SK-N-SH (cell line): Measurements from ENCODE around the gene CMTM2. TPM values are rescaled to one million over a fixed set of nuclear protein-coding genes. Genes with fewer than 3 reads are reported as not detected.

ENCODE experiments used
- CTCF ChIA-PET: fragments of 300-600, 350-600 bp; formaldehyde crosslinking; extraction: SDS; loops from one replicate; lab custom pipeline; 2021; lab: Yijun Ruan, JAX
- POLR2A ChIA-PET: fragments of 350-600 bp; sonication (Branson Sonifier 250); formaldehyde crosslinking; extraction: SDS; loops from one replicate; lab custom pipeline; 2020; ENCODE audit warnings: antibody characterized with exemption, inconsistent platforms; lab: Yijun Ruan, JAX
- DNase-seq: peaks from one replicate; pipeline ENCODE4 v3.0.0; 2012
- H2AFZ ChIP-seq: fragments of 200-600 bp; sonication (generic); 2 replicates; pipeline ENCODE4 v1.8.1; 2016; ENCODE audit warnings: antibody characterized with exemption, mild to moderate bottlenecking, low read depth
- H3F3A ChIP-seq: fragments of 200-600 bp; sonication (generic); replicated peaks from 2 replicates; pipeline ENCODE3; 2016; ENCODE audit warnings: antibody characterized with exemption, mild to moderate bottlenecking; ENCODE audit not compliant: insufficient read depth
- H3K27ac ChIP-seq, 2 experiments: fragments of 200-500 bp in 1 of 2; fragments of 200-600 bp in 1 of 2; sonication (Bioruptor generic) in 1 of 2; sonication (generic), shearing (Covaris generic) in 1 of 2; 2 replicates each; pipeline versions ENCODE4 v1.5.1 to v1.6.1; 2014 to 2016; ENCODE audit warnings: low read depth in 2 of 2, inconsistent platforms in 1 of 2, low read length in 1 of 2, mild to moderate bottlenecking in 1 of 2, mixed read lengths in 1 of 2
- H3K27me3 ChIP-seq: fragments of 200-600 bp; sonication (generic), shearing (Covaris generic); 2 replicates; pipeline ENCODE4 v1.6.1; 2016; ENCODE audit warnings: mixed run types; ENCODE audit not compliant: insufficient read depth
- H3K36me3 ChIP-seq, 2 experiments: fragments of 200-500 bp in 1 of 2; fragments of 200-600 bp in 1 of 2; sonication (Bioruptor generic) in 1 of 2; sonication (generic) in 1 of 2; replicated peaks in 1 of 2; 2 replicates each; pipeline versions ENCODE3 to v1.5.1; 2014 to 2016; ENCODE audit warnings: low read length in 1 of 2, mild to moderate bottlenecking in 1 of 2; ENCODE audit not compliant: insufficient read depth in 2 of 2, control insufficient read depth in 1 of 2
- H3K4me1 ChIP-seq, 2 experiments: fragments of 200-500 bp in 1 of 2; fragments of 200-600 bp in 1 of 2; sonication (Bioruptor generic) in 1 of 2; sonication (generic), shearing (Covaris generic) in 1 of 2; 2 replicates each; pipeline versions ENCODE4 v1.5.1 to v1.6.1; 2014 to 2016; ENCODE audit warnings: low read depth in 1 of 2, low read length in 1 of 2, mixed run types in 1 of 2; ENCODE audit not compliant: insufficient read depth in 2 of 2, control insufficient read depth in 1 of 2
- H3K4me2 ChIP-seq: fragments of 200-600 bp; sonication (generic), shearing (Covaris generic); 2 replicates; pipeline ENCODE4 v1.6.1; 2017; ENCODE audit warnings: mixed run types
- H3K4me3 ChIP-seq, 2 experiments: fragments of 200-500 bp in 1 of 2; fragments of 200-600 bp in 1 of 2; sonication (Bioruptor generic) in 1 of 2; sonication (generic), shearing (Covaris generic) in 1 of 2; 2 replicates each; pipeline versions ENCODE4 v1.5.1 to v1.8.1; 2014 to 2016; ENCODE audit warnings: low read depth in 2 of 2, inconsistent platforms in 1 of 2, low read length in 1 of 2, mild to moderate bottlenecking in 1 of 2, mixed read lengths in 1 of 2, moderate library complexity in 1 of 2
- H3K79me2 ChIP-seq: fragments of 200-600 bp; sonication (generic); 2 replicates; pipeline ENCODE4 v1.8.1; 2017; ENCODE audit warnings: mild to moderate bottlenecking; ENCODE audit not compliant: insufficient read depth
- H3K9ac ChIP-seq: fragments of 200-600 bp; sonication (generic); 2 replicates; pipeline ENCODE4 v1.6.1; 2017; ENCODE audit warnings: mixed run types
- H3K9me2 ChIP-seq: fragments of 200-600 bp; sonication (generic); 2 replicates; pipeline ENCODE4 v1.6.1; 2017; ENCODE audit warnings: mixed run types
- H3K9me3 ChIP-seq: fragments of 200-600 bp; sonication (generic); 2 replicates; pipeline ENCODE4 v1.6.1; 2017; ENCODE audit warnings: mixed run types, mild to moderate bottlenecking, moderate library complexity
- H4K20me1 ChIP-seq: fragments of 200-600 bp; sonication (generic); 2 replicates; pipeline ENCODE4 v1.6.1; 2017; ENCODE audit warnings: mild to moderate bottlenecking, mixed run types; ENCODE audit not compliant: insufficient read depth
- CHD2 ChIP-seq: fragments of 150-350 bp; IDR thresholded peaks from 2 replicates; pipeline ENCODE4 v1.6.1; 2018; ENCODE audit warnings: low read length; ENCODE audit not compliant: partially characterized antibody
- ELF1 ChIP-seq: IDR thresholded peaks from 2 replicates; pipeline ENCODE4 v1.4.0; 2012
- EP300 ChIP-seq, 2 experiments: IDR thresholded peaks; 2 replicates each; pipeline versions ENCODE4 v1.4.0 to v1.6.1; 2012; ENCODE audit warnings: borderline replicate concordance in 1 of 2, low read depth in 1 of 2, low read length in 1 of 2
- GABPA ChIP-seq: IDR thresholded peaks from 2 replicates; pipeline ENCODE4 v1.4.0; 2012; ENCODE audit warnings: low read depth, mild to moderate bottlenecking
- GATA2 ChIP-seq: sonication (generic); formaldehyde crosslinking; IDR thresholded peaks from 2 replicates; pipeline ENCODE4 v1.5.0; 2020; ENCODE audit warnings: mild to moderate bottlenecking, missing genetic modification reagents
- IRF3 ChIP-seq: fragments of 150-350 bp; IDR thresholded peaks from 2 replicates; pipeline ENCODE4 v1.6.1; 2016; ENCODE audit warnings: mild to moderate bottlenecking, low read depth, low read length
- JUND ChIP-seq: IDR thresholded peaks from 2 replicates; pipeline ENCODE4 v1.4.0; 2012
- MXI1 ChIP-seq: IDR thresholded peaks from 2 replicates; pipeline ENCODE4 v1.6.1; 2012; ENCODE audit warnings: mild to moderate bottlenecking, low read depth, low read length, improper control_type of control experiment
- NRF1 ChIP-seq: IDR thresholded peaks from 2 replicates; pipeline ENCODE4 v1.6.1; 2012; ENCODE audit warnings: low read depth, mild to moderate bottlenecking, low read length
- RCOR1 ChIP-seq: fragments of 150-350 bp; IDR thresholded peaks from 2 replicates; pipeline ENCODE4 v1.6.1; 2017; ENCODE audit warnings: antibody characterized with exemption, low read length
- SMC3 ChIP-seq: IDR thresholded peaks from 2 replicates; pipeline ENCODE4 v1.6.1; 2012; ENCODE audit warnings: low read depth, low read length, improper control_type of control experiment
- TAF1 ChIP-seq: IDR thresholded peaks from 2 replicates; pipeline ENCODE4 v1.6.1; 2012; ENCODE audit warnings: low read depth, mild to moderate bottlenecking, low read length, moderate library complexity, borderline replicate concordance
- TCF12 ChIP-seq: IDR thresholded peaks from 2 replicates; pipeline ENCODE4 v1.4.0; 2012
- TEAD4 ChIP-seq: IDR thresholded peaks from 2 replicates; pipeline ENCODE4 v1.4.0; 2012; ENCODE audit warnings: mild to moderate bottlenecking, borderline replicate concordance; ENCODE audit not compliant: insufficient read depth
- YY1 ChIP-seq: IDR thresholded peaks from 2 replicates; pipeline ENCODE4 v1.4.0; 2012; ENCODE audit warnings: low read depth, mild to moderate bottlenecking
- WGBS: methylation state at CpG from one replicate; pipeline ENCODE4 v1.1.6; 2017; ENCODE audit warnings: low lambda C conversion rate; 5-methylcytosine and 5-hydroxymethylcytosine counted together
- polyA plus RNA-seq, 3 experiments: library from polyadenylated mRNA; depleted of rRNA; stranded (reverse); fragments of >200 nt; gene quantifications; 2 replicates each; pipeline ENCODE4 v1.2.3, GENCODE V29; 2012

CMTM2 gene
- polyA plus RNA-seq, 1 of the 3 experiments (the other 2 are of a cell fraction), result not detected

GRCh38 chr16:66596986-66597848 lies 18.0 kb downstream of the CMTM2 start:
- POLR2A ChIA-PET, result no interaction called here
- Histone ChIP-seq H3K9ac (no peak overlapping the region), H4K20me1 (no peaks in the 10 kb centered on the region), H3K27ac (no peak overlapping the region), H3K4me1 (peaks cover 0 to 3% of the 10 kb centered on the region in 2 experiments; a peak in 1 of 4 replicates), H3K36me3 (no peaks in the 10 kb centered on the region), H3F3A (no peaks in the 10 kb centered on the region), H3K79me2 (no peaks in the 10 kb centered on the region), H3K4me3 (no peak overlapping the region), H3K9me3 (no peaks in the 10 kb centered on the region), H3K9me2 (no peaks in the 10 kb centered on the region), H2AFZ (no peak overlapping the region), H3K27me3 (no peaks in the 10 kb centered on the region), H3K4me2 (no peak overlapping the region)
- TF ChIP-seq RCOR1 (no peak), YY1 (no peak), JUND (no peak), NRF1 (no peak), TAF1 (no peak), TEAD4 (no peak), IRF3 (no peak), MXI1 (no peak), TCF12 (no peak)
- WGBS, result 87% methylated on average over 5 of the region's 5 CpGs
- no peak for DNase-seq
- CTCF ChIA-PET, result interaction anchor here (1.0 to 1.6 kb wide), 2 partner anchors 8 to 271 kb away, joined by 3 to 4 read pairs; no protein-coding TSS in a partner anchor

- Histone ChIP-seq H4K20me1 (no peaks in the 10 kb centered on the region), H3K27ac (no peak overlapping the region), H2AFZ (no peak overlapping the region), H3K79me2 (no peaks in the 10 kb centered on the region), H3K27me3 (no peaks in the 10 kb centered on the region), H3K9ac (no peak overlapping the region), H3F3A (peaks cover 3% of the 10 kb centered on the region), H3K9me2 (no peaks in the 10 kb centered on the region), H3K4me1 (peaks cover 0 to 3% of the 10 kb centered on the region in 2 experiments; a peak in 1 of 4 replicates), H3K4me2 (no peak overlapping the region), H3K9me3 (no peaks in the 10 kb centered on the region), H3K4me3 (no peak overlapping the region), H3K36me3 (no peaks in the 10 kb centered on the region)
- DNase-seq, result no peak
- ChIA-PET CTCF (interaction anchor here (1.0 to 1.6 kb wide), 2 partner anchors 9 to 270 kb away, joined by 3 to 4 read pairs; no protein-coding TSS in a partner anchor), POLR2A (no interaction called here)
- TF ChIP-seq SMC3, result no peak
- TF ChIP-seq GATA2 (CRISPR knock-in tag), result no peak
- TF ChIP-seq CHD2, result no peak
- TF ChIP-seq GABPA, result no peak
- TF ChIP-seq ELF1, result no peak
- no peak for TF ChIP-seq EP300 (IDR thresholded peaks at IDR 0.05; ENCODE audit: borderline replicate concordance in 1 of 2, low read depth in 1 of 2, low read length in 1 of 2)
- TF ChIP-seq JUND, result no peak
- WGBS, result 88% methylated on average over 3 of the region's 3 CpGs
These were observed 18.8 kb downstream of the CMTM2 start for GRCh38 chr16:66598111-66598510.
